SU-DHL-6 (cell line): ENCODE results near the gene ATP5IF1.

Source experiments
- H2AFZ ChIP-seq: fragments of 200-600 bp; sonication (generic); 2 replicates; pipeline ENCODE4 v1.6.1; 2014; ENCODE audit warnings: low read depth, mild to moderate bottlenecking, moderate library complexity, mixed read lengths, antibody characterized with exemption, low read length; ENCODE audit not compliant: severe bottlenecking
- H3F3A ChIP-seq: fragments of 200-600 bp; shearing (Covaris generic); 2 replicates; pipeline ENCODE4 v1.6.0; 2016; ENCODE audit warnings: antibody characterized with exemption, mild to moderate bottlenecking; ENCODE audit not compliant: insufficient read depth
- H3K27ac ChIP-seq: fragments of 200-600 bp; sonication (generic); 2 replicates; pipeline ENCODE4 v1.5.1; 2016; ENCODE audit warnings: low read depth, mild to moderate bottlenecking, low read length, moderate library complexity, mixed read lengths
- H3K27me3 ChIP-seq: fragments of 200-600 bp; sonication (generic), shearing (Covaris generic); 2 replicates; pipeline ENCODE4 v1.6.0; 2014; ENCODE audit warnings: mild to moderate bottlenecking, low read length
- H3K36me3 ChIP-seq: fragments of 200-600 bp; sonication (generic); 2 replicates; pipeline ENCODE4 v1.6.1; 2014; ENCODE audit warnings: mild to moderate bottlenecking, low read length, mixed read lengths
- H3K4me2 ChIP-seq: fragments of 300-600, 200-600 bp; shearing (Covaris generic), sonication (generic); 2 replicates; pipeline ENCODE4 v1.6.0; 2014; ENCODE audit warnings: low read length, low read depth, mild to moderate bottlenecking; ENCODE audit not compliant: poor library complexity, severe bottlenecking
- H3K4me3 ChIP-seq: fragments of 200-600 bp; sonication (generic); 2 replicates; pipeline ENCODE4 v1.5.1; 2014; ENCODE audit warnings: antibody characterized with exemption, low read length, mild to moderate bottlenecking, mixed read lengths; ENCODE audit not compliant: insufficient read depth, poor library complexity, severe bottlenecking
- H3K79me2 ChIP-seq: fragments of 200-600 bp; sonication (generic); 2 replicates; pipeline ENCODE4 v1.6.1; 2014; ENCODE audit warnings: mild to moderate bottlenecking, low read length, moderate library complexity; ENCODE audit not compliant: insufficient read depth
- H3K9ac ChIP-seq: fragments of 200-600 bp; sonication (generic); 2 replicates; pipeline ENCODE4 v1.7.0; 2014; ENCODE audit warnings: mild to moderate bottlenecking, low read length
- H3K9me2 ChIP-seq: fragments of 200-600 bp; sonication (generic); replicated peaks from 2 replicates; pipeline ENCODE4 v1.6.1; 2014; ENCODE audit warnings: low read length; ENCODE audit not compliant: insufficient read depth
- H3K9me3 ChIP-seq: fragments of 200-600 bp; sonication (generic); 2 replicates; pipeline ENCODE4 v1.6.1; 2014; ENCODE audit warnings: low read length, mixed read lengths; ENCODE audit not compliant: insufficient read depth
- H4K20me1 ChIP-seq: fragments of 200-600 bp; sonication (generic); 2 replicates; pipeline ENCODE4 v1.6.1; 2014; ENCODE audit warnings: low read depth, mild to moderate bottlenecking, antibody characterized with exemption, low read length, moderate library complexity, mixed read lengths
- CTCF ChIP-seq: fragments of 200-600 bp; sonication (generic); IDR thresholded peaks from one replicate; pipeline ENCODE4 v1.5.1; 2017; ENCODE audit warnings: antibody characterized with exemption, mild to moderate bottlenecking, low read length, moderate library complexity; ENCODE audit not compliant: insufficient read depth, poor library complexity, severe bottlenecking
- EZH2phosphoT487 ChIP-seq: fragments of 200-600 bp; sonication (generic), shearing (Covaris generic); conservative IDR thresholded peaks from 2 replicates; pipeline ENCODE4 v1.6.1; 2018; ENCODE audit warnings: mild to moderate bottlenecking, antibody characterized with exemption, low read length, moderate library complexity, mixed read lengths

Gene ATP5IF1

GRCh38 chr1:28236656-28237322, 865 bp downstream of the ATP5IF1 start:
- Histone ChIP-seq H3K27me3 (no peaks in the 10 kb centered on the region), H3K4me2 (peak overlapping the region; percentile 79), H4K20me1 (no peaks in the 10 kb centered on the region), H3K4me3 (peak overlapping the region; percentile 78), H3K79me2 (peaks cover 34% of the 10 kb centered on the region), H2AFZ (no peak overlapping the region), H3K27ac (peak overlapping the region; percentile 89), H3K36me3 (peaks cover 6% of the 10 kb centered on the region; the same call in 1 of the 2 replicates), H3K9me3 (no peaks in the 10 kb centered on the region), H3K9me2 (no peaks in the 10 kb centered on the region), H3K9ac (peak overlapping the region; percentile 91), H3F3A (peaks cover 53% of the 10 kb centered on the region)
- TF ChIP-seq CTCF (no peak), EZH2phosphoT487 (no peak)

- no peaks in the 10 kb centered on the region for H3K9me2 ChIP-seq
- 0 out of 2 replicates have a peak overlapping the region, but pooled peaks have one; percentile 8 for H3K9ac ChIP-seq
- H2AFZ ChIP-seq, result no peak overlapping the region
- no peak overlapping the region for H3K4me3 ChIP-seq
- H3K27ac ChIP-seq, result peak overlapping the region; percentile 89
- H3K9me3 ChIP-seq, result no peaks in the 10 kb centered on the region
- peaks cover 6% of the 10 kb centered on the region; the same call in 1 of the 2 replicates for H3K36me3 ChIP-seq
- peaks cover 72% of the 10 kb centered on the region for H3F3A ChIP-seq
- no peaks in the 10 kb centered on the region for H4K20me1 ChIP-seq
- peak overlapping the region; percentile 79 for H3K4me2 ChIP-seq
- no peak for TF ChIP-seq EZH2phosphoT487
- no peaks in the 10 kb centered on the region for H3K27me3 ChIP-seq
- peaks cover 23% of the 10 kb centered on the region for H3K79me2 ChIP-seq
Observed at GRCh38 chr1:28239004-28239403, 3.1 kb downstream of the ATP5IF1 start.

- Histone ChIP-seq H2AFZ (no peak overlapping the region), H3K4me3 (no peak overlapping the region), H3K9ac (no peak overlapping the region), H3K27ac (peak overlapping the region; percentile 89), H4K20me1 (no peaks in the 10 kb centered on the region), H3K36me3 (peaks cover 6% of the 10 kb centered on the region; the same call in 1 of the 2 replicates), H3K9me2 (no peaks in the 10 kb centered on the region), H3F3A (peaks cover 79% of the 10 kb centered on the region), H3K27me3 (no peaks in the 10 kb centered on the region), H3K4me2 (no peak overlapping the region), H3K79me2 (peaks cover 23% of the 10 kb centered on the region), H3K9me3 (no peaks in the 10 kb centered on the region)
- TF ChIP-seq CTCF (no peak), EZH2phosphoT487 (no peak)
Observed at GRCh38 chr1:28240024-28240423, 4.1 kb downstream of the ATP5IF1 start.

- H3K36me3 ChIP-seq, result peaks cover 6% of the 10 kb centered on the region; the same call in 1 of the 2 replicates
- peak overlapping the region; percentile 42 for H3K9ac ChIP-seq
- no peaks in the 10 kb centered on the region for H4K20me1 ChIP-seq
- no peak overlapping the region for H2AFZ ChIP-seq
- no peaks in the 10 kb centered on the region for H3K9me3 ChIP-seq
- H3F3A ChIP-seq, result peaks cover 91% of the 10 kb centered on the region
- H3K9me2 ChIP-seq, result no peaks in the 10 kb centered on the region
- peaks cover 23% of the 10 kb centered on the region for H3K79me2 ChIP-seq
- H3K27ac ChIP-seq, result peak overlapping the region; percentile 97
- no peak for TF ChIP-seq CTCF
- TF ChIP-seq EZH2phosphoT487, result no peak
- H3K4me3 ChIP-seq, result no peak overlapping the region
- H3K27me3 ChIP-seq, result no peaks in the 10 kb centered on the region
- peak overlapping the region; percentile 38 for H3K4me2 ChIP-seq
Observed at GRCh38 chr1:28241638-28242241, 5.8 kb downstream of the ATP5IF1 start.
